DMS79 (cell line): ENCODE data around the gene CCDC136.

ENCODE experiments used
- DNase-seq: peaks from one replicate; lab custom pipeline; 2025; lab: John Stamatoyannopoulos, UW

The CCDC136 gene

GRCh38 chr7:128805225-128805624 is 13.5 kb downstream of the CCDC136 start:
- no peak for DNase-seq

GRCh38 chr7:128807191-128807590 is 15.4 kb downstream of the CCDC136 start:
- DNase-seq = no peak

- DNase-seq = no peak
Observed at GRCh38 chr7:128809363-128809762, 17.6 kb downstream of the CCDC136 start.

GRCh38 chr7:128810473-128810872 is 18.7 kb downstream of the CCDC136 start:
- no peak for DNase-seq

GRCh38 chr7:128810997-128811396 is 19.2 kb downstream of the CCDC136 start:
- no peak for DNase-seq

- peak; percentile 28 for DNase-seq
Observed at GRCh38 chr7:128811631-128812430, 20.1 kb downstream of the CCDC136 start.

- no peak for DNase-seq
Observed at GRCh38 chr7:128812514-128813168, 20.9 kb downstream of the CCDC136 start.

- no peak for DNase-seq
Observed at GRCh38 chr7:128814499-128814898, 22.7 kb downstream of the CCDC136 start.

GRCh38 chr7:128815289-128815942 is 23.6 kb downstream of the CCDC136 start:
- no peak for DNase-seq

GRCh38 chr7:128818694-128819093 is 26.9 kb downstream of the CCDC136 start:
- no peak for DNase-seq

- DNase-seq = no peak
Observed at GRCh38 chr7:128821724-128822123, 30.0 kb downstream of the CCDC136 start.

- no peak for DNase-seq
Observed at GRCh38 chr7:128826512-128826911, 34.7 kb downstream of the CCDC136 start.

GRCh38 chr7:128826916-128827247 is 35.1 kb downstream of the CCDC136 start:
- DNase-seq = no peak

- no peak for DNase-seq
Observed at GRCh38 chr7:128827248-128827958, 35.6 kb downstream of the CCDC136 start.

- DNase-seq = no peak
Observed at GRCh38 chr7:128827971-128828711, 36.4 kb downstream of the CCDC136 start.

- no peak for DNase-seq
Observed at GRCh38 chr7:128829391-128830166, 37.8 kb downstream of the CCDC136 start.

GRCh38 chr7:128830231-128831177 is 38.7 kb downstream of the CCDC136 start, which contains the start of gene FLNC:
Gene FLNC, plus strand, starts transcription at chr7:128830406. Its CDS starts 232 bp downstream, at chr7:128830638.
- no peak for DNase-seq

GRCh38 chr7:128831178-128831993 is 39.6 kb downstream of the CCDC136 start:
- DNase-seq = no peak
